ENCODE measurements around the gene HM13. TPM values are rescaled to one million over a fixed set of nuclear protein-coding genes. Genes with fewer than 3 reads are reported as not detected.

HM13 gene
- total and polyA plus RNA-seq, 2 donors (not counting 1 experiment from before 2014, with no cell fraction given): 73.2 to 85.1 TPM

GRCh38 chr20:31496761-31497295 lies 17.4 kb upstream of the HM13 start:
- POLR2A ChIA-PET: no interaction called here
- Mint-ChIP-seq H3K27ac (no peak overlapping the region), H3K9me3 (ENCODE audit: insufficient read depth) (no peaks in the 10 kb centered on the region)

DNA sequence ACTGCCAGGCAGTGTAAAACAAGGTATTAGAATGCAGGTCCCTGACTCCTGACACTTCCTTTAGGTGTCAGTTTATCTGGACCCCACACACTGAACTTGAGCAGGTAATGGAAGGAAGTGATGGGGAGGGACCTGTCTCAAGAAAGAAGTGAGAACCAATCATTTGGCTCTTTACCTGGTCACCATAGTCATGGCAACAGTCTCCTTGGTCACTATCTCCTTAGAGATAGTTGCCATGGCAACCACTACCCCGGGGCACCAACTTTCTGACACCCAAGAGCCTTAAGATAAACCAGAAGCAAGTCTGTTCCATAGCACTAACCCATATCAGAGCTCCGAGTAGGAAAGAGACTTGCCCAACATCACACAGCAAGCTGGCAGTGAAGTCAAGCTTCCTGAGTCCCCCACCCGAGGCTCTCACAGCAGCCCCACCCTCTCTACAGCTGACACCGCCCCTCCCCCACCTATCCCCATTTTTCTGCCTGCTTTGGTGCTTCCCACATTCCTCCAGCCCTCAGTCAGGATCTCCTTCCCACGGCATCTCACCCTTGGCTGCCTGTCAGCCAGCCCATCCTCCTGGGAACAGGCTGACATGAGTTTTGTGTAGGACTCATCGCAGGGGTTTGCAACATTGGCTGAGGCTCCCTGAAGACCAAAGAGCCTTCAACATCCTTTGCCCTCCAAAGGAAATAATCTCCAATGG lies 16.3 kb upstream of the HM13 start:
- no peak overlapping the region for H3K27ac Mint-ChIP-seq
- TF ChIP-seq EZH2 (IDR thresholded peaks at IDR 0.05; ENCODE audit: borderline replicate concordance, insufficient read depth, low read depth, low read length, poor library complexity, severe bottlenecking): no peak
- TF ChIP-seq, protein P1, sequence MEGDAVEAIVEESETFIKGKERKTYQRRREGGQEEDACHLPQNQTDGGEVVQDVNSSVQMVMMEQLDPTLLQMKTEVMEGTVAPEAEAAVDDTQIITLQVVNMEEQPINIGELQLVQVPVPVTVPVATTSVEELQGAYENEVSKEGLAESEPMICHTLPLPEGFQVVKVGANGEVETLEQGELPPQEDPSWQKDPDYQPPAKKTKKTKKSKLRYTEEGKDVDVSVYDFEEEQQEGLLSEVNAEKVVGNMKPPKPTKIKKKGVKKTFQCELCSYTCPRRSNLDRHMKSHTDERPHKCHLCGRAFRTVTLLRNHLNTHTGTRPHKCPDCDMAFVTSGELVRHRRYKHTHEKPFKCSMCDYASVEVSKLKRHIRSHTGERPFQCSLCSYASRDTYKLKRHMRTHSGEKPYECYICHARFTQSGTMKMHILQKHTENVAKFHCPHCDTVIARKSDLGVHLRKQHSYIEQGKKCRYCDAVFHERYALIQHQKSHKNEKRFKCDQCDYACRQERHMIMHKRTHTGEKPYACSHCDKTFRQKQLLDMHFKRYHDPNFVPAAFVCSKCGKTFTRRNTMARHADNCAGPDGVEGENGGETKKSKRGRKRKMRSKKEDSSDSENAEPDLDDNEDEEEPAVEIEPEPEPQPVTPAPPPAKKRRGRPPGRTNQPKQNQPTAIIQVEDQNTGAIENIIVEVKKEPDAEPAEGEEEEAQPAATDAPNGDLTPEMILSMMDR (IDR thresholded peaks at IDR 0.05): no peak
- 52% methylated on average over 6 of the region's 6 CpGs for WGBS (ENCODE audit: insufficient coverage)
- ChIA-PET POLR2A (no interaction called here), CTCF (no interaction called here)
- no peak for DNase-seq
- no peaks in the 10 kb centered on the region for H3K9me3 ChIP-seq (ENCODE audit: control extremely low read depth in 1 of 3, control insufficient read depth in 2 of 3, insufficient read depth in 1 of 3, low read length in 2 of 3)
- H3K9ac ChIP-seq (ENCODE audit: low read length): no peak overlapping the region
- peaks cover 27% of the 10 kb centered on the region for H3K27me3 Mint-ChIP-seq
- no peaks in the 10 kb centered on the region for H3K4me1 Mint-ChIP-seq
- H3K4me1 ChIP-seq (ENCODE audit: control insufficient read depth in 2 of 2, insufficient read depth in 2 of 2, low read length in 2 of 2): peaks cover 0 to 2% of the 10 kb centered on the region in 2 donors
- H3K9me3 Mint-ChIP-seq (ENCODE audit: insufficient read depth): no peaks in the 10 kb centered on the region
- no peak overlapping the region for H3K4me2 ChIP-seq (replicated peaks; ENCODE audit: low read depth, low read length, poor library complexity, severe bottlenecking)
- no peak for ATAC-seq (ENCODE audit: low read depth)
- H3K27me3 ChIP-seq (replicated peaks in 1 of 4; ENCODE audit: control extremely low read depth in 1 of 4, control insufficient read depth in 3 of 4, insufficient read depth in 4 of 4, low read length in 3 of 4): peaks cover 0 to 5% (median 3%) of the 10 kb centered on the region in 4 experiments
- H3K27ac ChIP-seq (ENCODE audit: low read length in 2 of 2): no peak overlapping the region
- intact Hi-C loops (cut with micrococcal nuclease): no loop called here
- no peak overlapping the region for H2AFZ ChIP-seq (ENCODE audit: insufficient read depth, low read depth, low read length, poor library complexity, severe bottlenecking)
- H3K4me3 Mint-ChIP-seq: no peak overlapping the region
- no peaks in the 10 kb centered on the region for H3K79me2 ChIP-seq (ENCODE audit: control insufficient read depth, insufficient read depth, low read length)
- no peak overlapping the region for H3K4me3 ChIP-seq (ENCODE audit: control extremely low read depth in 1 of 5, extremely low read depth in 1 of 5, insufficient read depth in 1 of 5, low read depth in 2 of 5, low read length in 4 of 5)
- no peaks in the 10 kb centered on the region for H4K20me1 ChIP-seq (ENCODE audit: control insufficient read depth, insufficient read depth, low read length, poor library complexity, severe bottlenecking)
- no peaks in the 10 kb centered on the region for H3K36me3 ChIP-seq (replicated peaks in 1 of 2; ENCODE audit: control extremely low read depth in 1 of 2, control insufficient read depth in 1 of 2, extremely low read depth in 1 of 2, insufficient read depth in 2 of 2, low read length in 1 of 2)

More at GRCh38 chr20:31496761-31497295, 17.4 kb upstream of the HM13 start:
- no peaks in the 10 kb centered on the region for H3K36me3 ChIP-seq (replicated peaks in 1 of 2; ENCODE audit: control extremely low read depth in 1 of 2, control insufficient read depth in 1 of 2, extremely low read depth in 1 of 2, insufficient read depth in 2 of 2, low read length in 1 of 2)
- H3K9me3 ChIP-seq (ENCODE audit: control extremely low read depth in 1 of 3, control insufficient read depth in 2 of 3, insufficient read depth in 1 of 3, low read length in 2 of 3): no peaks in the 10 kb centered on the region
- CTCF ChIA-PET: interaction anchor here (1.2 kb wide), 1 partner anchor 11 kb away, joined by 3 read pairs; no protein-coding TSS in a partner anchor
- H4K20me1 ChIP-seq (ENCODE audit: control insufficient read depth, insufficient read depth, low read length, poor library complexity, severe bottlenecking): no peaks in the 10 kb centered on the region
- 81% methylated on average over 14 of the region's 15 CpGs for WGBS (ENCODE audit: insufficient coverage)
- no peak overlapping the region for H3K4me2 ChIP-seq (replicated peaks; ENCODE audit: low read depth, low read length, poor library complexity, severe bottlenecking)
- Mint-ChIP-seq H3K27me3 (peaks cover 27% of the 10 kb centered on the region), H3K4me3 (no peak overlapping the region), H3K4me1 (no peaks in the 10 kb centered on the region)
- ATAC-seq (ENCODE audit: low read depth): no peak
- H3K27me3 ChIP-seq (replicated peaks in 1 of 4; ENCODE audit: control extremely low read depth in 1 of 4, control insufficient read depth in 3 of 4, insufficient read depth in 4 of 4, low read length in 3 of 4): peaks cover 0 to 5% (median 3%) of the 10 kb centered on the region in 4 experiments
- TF ChIP-seq, protein P1 (IDR thresholded peaks at IDR 0.05): no peak
- no peak overlapping the region for H3K4me3 ChIP-seq (ENCODE audit: control extremely low read depth in 1 of 5, extremely low read depth in 1 of 5, insufficient read depth in 1 of 5, low read depth in 2 of 5, low read length in 4 of 5)
- H3K9ac ChIP-seq (ENCODE audit: low read length): no peak overlapping the region
- intact Hi-C loops (cut with micrococcal nuclease): no loop called here
- H3K79me2 ChIP-seq (ENCODE audit: control insufficient read depth, insufficient read depth, low read length): no peaks in the 10 kb centered on the region
- no peaks in the 10 kb centered on the region for H3K4me1 ChIP-seq (ENCODE audit: control insufficient read depth in 2 of 2, insufficient read depth in 2 of 2, low read length in 2 of 2)
- no peak for DNase-seq
- H3K27ac ChIP-seq (ENCODE audit: low read length in 2 of 2): no peak overlapping the region
- no peak overlapping the region for H2AFZ ChIP-seq (ENCODE audit: insufficient read depth, low read depth, low read length, poor library complexity, severe bottlenecking)
